PC-9 (cell line): ENCODE data around the gene STK31. TPM values are rescaled to one million over a fixed set of nuclear protein-coding genes. Genes with fewer than 3 reads are reported as not detected.
A peak's percentile ranks its signal among the peaks of the same experiment; 100 is the strongest.
"Not testable (repeated sequence)": the region's sequence is repeated elsewhere in the genome, so short reads cannot be mapped to it uniquely, and the experiment has no call there.

Experiments used
- BruUV-seq: library from RNA; stranded (reverse); fragments of 400-500 nt; replicated peaks from 2 replicates; lab custom pipeline; 2021; lab: Mats Ljungman, UMichigan
- CTCF ChIA-PET: fragments of 300-600 bp; sonication (Branson Sonifier 250); formaldehyde crosslinking; loops from one replicate; lab custom pipeline; 2022; ENCODE audit warnings: antibody characterized with exemption; lab: Charles Lee
- POLR2A ChIA-PET: fragments of 300-600 bp; sonication (Branson Sonifier 250); formaldehyde crosslinking; loops from one replicate; lab custom pipeline; 2022; ENCODE audit warnings: antibody characterized with exemption; ENCODE audit not compliant: unreplicated experiment; lab: Charles Lee
- DNase-seq, 2 experiments: peaks; one replicate each; pipeline versions ENCODE4 v3.0.0 to v3.0.0-alpha.2; 2015 to 2022; ENCODE audit warnings: mixed read lengths in 1 of 2
- H2AFZ ChIP-seq: fragments of 200-600 bp; sonication (generic); 2 replicates; pipeline ENCODE4 v1.8.1; 2017; ENCODE audit warnings: antibody characterized with exemption
- H3F3A ChIP-seq: fragments of 200-600 bp; sonication (generic); 2 replicates; pipeline ENCODE4 v1.8.1; 2017; ENCODE audit warnings: antibody characterized with exemption, mild to moderate bottlenecking, low read depth; ENCODE audit not compliant: insufficient read depth
- H3K27ac ChIP-seq: fragments of 200-600 bp; sonication (generic); 2 replicates; pipeline ENCODE4 v1.6.1; 2016; ENCODE audit warnings: mixed run types
- H3K27me3 ChIP-seq: fragments of 200-600 bp; sonication (generic); 2 replicates; pipeline ENCODE4 v1.6.1; 2016; ENCODE audit warnings: low read depth, mixed run types; ENCODE audit not compliant: insufficient read depth
- H3K36me3 ChIP-seq: fragments of 200-600 bp; sonication (generic); 2 replicates; pipeline ENCODE4 v1.6.1; 2016; ENCODE audit warnings: low read depth, mixed run types
- H3K4me1 ChIP-seq: fragments of 200-600 bp; sonication (generic); replicated peaks from 2 replicates; pipeline ENCODE4 v1.6.1; 2016; ENCODE audit warnings: mixed run types; ENCODE audit not compliant: insufficient read depth
- H3K4me2 ChIP-seq: fragments of 200-600 bp; sonication (generic); 2 replicates; pipeline ENCODE4 v1.6.1; 2017; ENCODE audit warnings: mixed run types
- H3K4me3 ChIP-seq: fragments of 200-600 bp; sonication (generic); 2 replicates; pipeline ENCODE4 v1.6.1; 2016; ENCODE audit warnings: mixed run types
- H3K79me2 ChIP-seq: fragments of 200-600 bp; sonication (generic); 2 replicates; pipeline ENCODE4 v1.6.1; 2017; ENCODE audit warnings: low read depth, mixed run types
- H3K9me2 ChIP-seq: fragments of 200-600 bp; sonication (generic); 2 replicates; pipeline ENCODE4 v1.8.1; 2017; ENCODE audit warnings: mild to moderate bottlenecking; ENCODE audit not compliant: insufficient read depth
- H3K9me3 ChIP-seq: fragments of 200-600 bp; sonication (generic); 2 replicates; pipeline ENCODE4 v1.8.1; 2016; ENCODE audit warnings: low read depth; ENCODE audit not compliant: insufficient read depth
- H4K20me1 ChIP-seq: fragments of 200-600 bp; sonication (generic); 2 replicates; pipeline ENCODE4 v1.8.1; 2017; ENCODE audit not compliant: insufficient read depth
- CTCF ChIP-seq: fragments of 200-600 bp; sonication (generic); conservative IDR thresholded peaks from 2 replicates; pipeline ENCODE4 v1.6.1; 2017; ENCODE audit warnings: mixed run types, antibody characterized with exemption, mild to moderate bottlenecking, moderate library complexity
- EZH2 ChIP-seq: fragments of 200-600 bp; sonication (generic); IDR thresholded peaks from 2 replicates; pipeline ENCODE4 v1.8.0; 2017; ENCODE audit warnings: antibody characterized with exemption, low read depth
- intact Hi-C: fragments of 100-400 bp; cut with micrococcal nuclease; formaldehyde crosslinking; loops from one replicate; pipeline ENCODE4 v1.10.0; 2022; ENCODE audit not compliant: unreplicated experiment
- total RNA-seq: library from RNA; stranded (reverse); gene quantifications from 2 replicates; pipeline ENCODE4 v1.2.3, GENCODE V29; 2021

The STK31 gene
- total RNA-seq, 1 experiment from 2014 or later, result 0.57 TPM

GRCh38 chr7:23863209-23863787 lies 153.3 kb downstream of the STK31 start:
- no peaks in the 10 kb centered on the region; the same call in 1 of the 2 replicates for H3F3A ChIP-seq
- no TSS peak for BruUV-seq
- TF ChIP-seq CTCF, result peak; percentile 98
- no peak for TF ChIP-seq EZH2
- intact Hi-C loops, result loop anchor here (1.0 to 5.0 kb wide), 4 partner anchors 151 to 1232 kb away; partner anchors contain the start of gene STK31
- no peaks in the 10 kb centered on the region for H3K79me2 ChIP-seq
- POLR2A ChIA-PET, result no interaction called here
- peak in 1 of 2 experiments; percentile 51 for DNase-seq
- H3K27me3 ChIP-seq, result no peaks in the 10 kb centered on the region
- H3K36me3 ChIP-seq, result no peaks in the 10 kb centered on the region
- no peaks in the 10 kb centered on the region for H3K9me3 ChIP-seq
- H3K27ac ChIP-seq, result no peak overlapping the region
- H3K4me3 ChIP-seq, result no peak overlapping the region
- H3K9me2 ChIP-seq, result no peaks in the 10 kb centered on the region
- H2AFZ ChIP-seq, result no peak overlapping the region
- peaks cover 22% of the 10 kb centered on the region for H3K4me1 ChIP-seq
- no peak overlapping the region for H3K4me2 ChIP-seq
- CTCF ChIA-PET, result no interaction called here
- H4K20me1 ChIP-seq, result no peaks in the 10 kb centered on the region

GRCh38 chr7:23864973-23865372 lies 155.0 kb downstream of the STK31 start:
- BruUV-seq, result no TSS peak
- Histone ChIP-seq H3K36me3 (no peaks in the 10 kb centered on the region), H3K4me1 (peaks cover 22% of the 10 kb centered on the region), H2AFZ (no peak overlapping the region), H3K4me2 (peak overlapping the region; percentile 10; the same call in 1 of the 2 replicates), H3F3A (no peaks in the 10 kb centered on the region; the same call in 1 of the 2 replicates), H3K79me2 (no peaks in the 10 kb centered on the region), H3K9me2 (no peaks in the 10 kb centered on the region), H3K9me3 (no peaks in the 10 kb centered on the region), H3K27me3 (no peaks in the 10 kb centered on the region), H4K20me1 (no peaks in the 10 kb centered on the region), H3K4me3 (no peak overlapping the region), H3K27ac (peak overlapping the region; percentile 46)
- intact Hi-C loops, result loop anchor here (5.0 kb wide), 2 partner anchors 153 to 802 kb away; partner anchors contain the start of gene STK31
- POLR2A ChIA-PET, result no interaction called here
- TF ChIP-seq CTCF (no peak), EZH2 (no peak)
- CTCF ChIA-PET, result interaction anchor here (0.7 kb wide), 1 partner anchor 808 kb away, joined by 7 read pairs; no protein-coding TSS in a partner anchor
- DNase-seq, result peak in 1 of 2 experiments; percentile 90

GRCh38 chr7:23873306-23873705 lies 163.3 kb downstream of the STK31 start:
- no peak overlapping the region for H3K27ac ChIP-seq
- H3F3A ChIP-seq, result no peaks in the 10 kb centered on the region
- BruUV-seq, result no TSS peak
- H3K27me3 ChIP-seq, result no peaks in the 10 kb centered on the region
- no peaks in the 10 kb centered on the region for H4K20me1 ChIP-seq
- no peak overlapping the region for H3K4me3 ChIP-seq
- POLR2A ChIA-PET, result no interaction called here
- no peak for DNase-seq
- CTCF ChIA-PET, result no interaction called here
- H3K79me2 ChIP-seq, result no peaks in the 10 kb centered on the region
- no peak overlapping the region for H3K4me2 ChIP-seq
- H3K9me2 ChIP-seq, result no peaks in the 10 kb centered on the region
- no peak for TF ChIP-seq EZH2
- no peak for TF ChIP-seq CTCF
- intact Hi-C loops, result no loop called here
- H3K9me3 ChIP-seq, result no peaks in the 10 kb centered on the region
- H2AFZ ChIP-seq, result no peak overlapping the region
- no peaks in the 10 kb centered on the region for H3K36me3 ChIP-seq
- H3K4me1 ChIP-seq, result no peaks in the 10 kb centered on the region

GRCh38 chr7:23876526-23876925 lies 166.5 kb downstream of the STK31 start:
- H3K4me3 ChIP-seq, H3K36me3 ChIP-seq, POLR2A ChIA-PET, H4K20me1 ChIP-seq, H3F3A ChIP-seq, H3K9me3 ChIP-seq, H3K4me2 ChIP-seq, H2AFZ ChIP-seq, H3K9me2 ChIP-seq, H3K79me2 ChIP-seq, H3K4me1 ChIP-seq, intact Hi-C loops, DNase-seq, BruUV-seq, H3K27me3 ChIP-seq, H3K27ac ChIP-seq, CTCF ChIA-PET: not testable (repeated sequence)
